BE2C (cell line): Measurements from ENCODE around the gene NOS1AP.

Experiments
- DNase-seq: peaks from one replicate; pipeline ENCODE4 v3.0.0-alpha.2; 2020
- H3K27me3 ChIP-seq: fragments of 250-450 bp; sonication (Bioruptor Pico); 2 replicates; pipeline ENCODE4 v1.5.1; 2020; ENCODE audit warnings: mild to moderate bottlenecking
- H3K36me3 ChIP-seq: fragments of 250-450 bp; sonication (Bioruptor Pico); 2 replicates; pipeline ENCODE4 v1.5.1; 2020; ENCODE audit warnings: mild to moderate bottlenecking
- H3K4me1 ChIP-seq: fragments of 250-450 bp; sonication (Bioruptor Pico); 2 replicates; pipeline ENCODE4 v1.5.1; 2020
- H3K4me3 ChIP-seq: 2 replicates; pipeline ENCODE4 v1.5.1; 2011; ENCODE audit warnings: low read depth, low read length
- H3K9me3 ChIP-seq: fragments of 250-450 bp; sonication (Bioruptor Pico); 2 replicates; pipeline ENCODE4 v1.5.1; 2020
- CTCF ChIP-seq: IDR thresholded peaks from 2 replicates; pipeline ENCODE4 v1.5.1; 2012; ENCODE audit warnings: mild to moderate bottlenecking, low read depth, low read length

Gene NOS1AP

DNA sequence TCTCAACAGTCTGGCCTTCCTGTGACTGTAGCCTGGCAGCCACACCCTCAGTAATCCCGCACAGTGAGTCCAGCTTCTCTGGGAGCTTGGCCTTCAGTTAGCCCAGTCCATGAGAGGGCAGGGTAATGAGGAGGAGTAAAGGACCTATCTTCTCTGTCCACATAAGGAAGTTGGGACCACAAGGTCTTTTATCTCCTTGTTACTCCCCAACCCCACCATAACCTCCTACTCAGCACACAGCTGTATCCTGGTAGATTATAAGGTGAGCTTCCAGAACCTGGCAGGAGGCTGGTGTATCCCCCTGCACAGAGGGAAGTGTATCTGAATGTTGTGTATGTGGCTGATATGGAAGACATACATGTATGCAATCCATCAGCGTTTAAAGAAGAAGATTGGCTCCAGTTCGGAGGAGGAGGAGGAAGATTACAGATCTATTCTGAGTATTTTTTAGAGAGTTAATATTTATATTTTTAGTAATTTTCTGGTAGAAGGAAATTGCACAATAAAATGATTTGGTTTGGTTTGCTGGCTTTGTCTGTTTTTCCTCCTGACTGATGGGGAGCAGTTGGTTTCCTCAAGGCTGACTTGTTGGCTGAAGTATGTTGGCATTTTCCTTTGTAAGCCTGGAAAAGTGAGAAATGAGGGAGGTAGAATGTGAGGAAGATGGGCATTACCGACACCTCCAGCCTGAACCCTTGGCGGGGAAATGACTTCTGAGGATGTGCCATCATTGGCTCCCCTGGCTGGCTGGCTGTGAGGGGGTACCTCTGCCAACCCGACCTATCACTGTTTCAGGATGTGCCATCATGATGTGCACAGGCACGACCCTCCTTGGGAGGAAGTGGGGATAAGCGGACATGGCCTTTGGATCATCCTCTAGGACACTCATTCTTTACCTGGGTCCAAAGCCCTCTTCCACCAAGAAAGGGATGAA lies 317.1 kb downstream of the NOS1AP start:
- no peak for TF ChIP-seq CTCF
- Histone ChIP-seq H3K9me3 (no peaks in the 10 kb centered on the region), H3K36me3 (no peaks in the 10 kb centered on the region), H3K27me3 (no peaks in the 10 kb centered on the region), H3K4me1 (no peaks in the 10 kb centered on the region), H3K4me3 (no peak overlapping the region)
- no peak for DNase-seq

DNA sequence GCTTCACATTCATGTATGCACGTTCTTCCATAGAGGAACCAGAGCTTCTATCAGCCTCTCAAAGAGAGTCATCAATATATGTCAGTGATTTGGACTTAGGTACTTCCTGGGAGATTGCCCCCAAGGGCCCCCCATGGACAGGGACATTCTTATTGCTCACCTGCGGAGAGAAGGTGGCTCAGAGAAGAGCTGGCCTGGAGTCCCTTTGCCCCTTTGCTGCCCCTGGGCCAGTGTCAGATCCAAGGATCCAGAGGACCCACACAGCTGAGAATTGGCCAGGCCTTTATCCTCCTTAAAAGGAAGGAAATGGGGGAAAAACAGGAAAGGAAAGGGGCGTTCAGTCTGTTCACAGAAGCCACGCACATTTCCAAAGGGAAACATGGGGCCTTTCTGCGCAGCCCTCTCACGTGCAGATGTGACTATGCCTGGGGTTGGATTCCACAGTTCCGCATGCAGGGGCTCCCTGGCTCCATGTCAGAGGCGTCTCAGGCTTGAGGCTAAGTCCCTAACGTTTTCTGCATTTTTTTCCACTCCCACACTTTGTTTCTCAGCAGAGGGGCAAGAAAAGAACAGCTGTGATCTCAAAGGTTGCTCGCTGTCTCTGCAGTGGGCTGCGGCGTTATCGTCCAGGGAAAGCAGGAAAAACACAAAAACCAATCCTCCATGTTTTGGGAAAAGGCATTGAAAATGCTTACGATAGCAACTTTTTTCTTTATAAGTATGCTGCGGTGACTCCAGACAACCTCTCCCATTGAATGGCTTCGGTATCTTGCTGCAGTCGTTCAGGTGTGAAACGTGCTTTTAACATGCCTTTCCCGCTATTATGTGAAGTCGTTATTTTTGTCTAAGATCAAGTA lies 318.0 kb downstream of the NOS1AP start:
- H3K27me3 ChIP-seq, result no peaks in the 10 kb centered on the region
- H3K9me3 ChIP-seq, result no peaks in the 10 kb centered on the region
- no peak overlapping the region for H3K4me3 ChIP-seq
- H3K4me1 ChIP-seq, result no peaks in the 10 kb centered on the region
- TF ChIP-seq CTCF, result no peak
- no peaks in the 10 kb centered on the region for H3K36me3 ChIP-seq
- DNase-seq, result no peak

DNA sequence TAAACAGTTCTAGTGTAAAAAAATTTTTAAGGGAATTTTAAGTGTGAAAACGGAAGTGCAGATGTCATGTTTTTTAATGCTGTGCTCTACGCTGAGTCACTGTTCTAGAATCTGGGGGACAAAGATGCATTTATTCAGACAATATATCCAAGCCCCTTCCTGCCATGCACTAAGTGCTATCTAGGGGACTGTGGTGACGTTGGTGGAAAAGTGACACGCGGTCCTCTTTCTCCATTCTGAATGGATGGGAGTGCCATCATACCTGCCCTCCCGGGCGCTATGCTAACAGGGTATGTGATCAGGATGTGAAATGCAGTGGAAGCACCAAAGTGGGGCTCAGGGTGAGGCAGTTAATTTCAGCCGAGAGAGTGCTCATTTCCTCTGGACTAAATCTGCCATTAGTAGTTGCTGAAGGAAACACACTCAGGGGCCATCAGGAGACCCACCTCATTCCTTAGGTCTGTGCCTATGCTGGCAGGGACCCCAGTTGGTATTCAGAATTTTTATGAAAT lies 318.6 kb downstream of the NOS1AP start:
- no peaks in the 10 kb centered on the region for H3K9me3 ChIP-seq
- H3K4me3 ChIP-seq, result no peak overlapping the region
- no peaks in the 10 kb centered on the region for H3K36me3 ChIP-seq
- no peak for DNase-seq
- H3K4me1 ChIP-seq, result no peaks in the 10 kb centered on the region
- TF ChIP-seq CTCF, result no peak
- no peaks in the 10 kb centered on the region for H3K27me3 ChIP-seq

DNA sequence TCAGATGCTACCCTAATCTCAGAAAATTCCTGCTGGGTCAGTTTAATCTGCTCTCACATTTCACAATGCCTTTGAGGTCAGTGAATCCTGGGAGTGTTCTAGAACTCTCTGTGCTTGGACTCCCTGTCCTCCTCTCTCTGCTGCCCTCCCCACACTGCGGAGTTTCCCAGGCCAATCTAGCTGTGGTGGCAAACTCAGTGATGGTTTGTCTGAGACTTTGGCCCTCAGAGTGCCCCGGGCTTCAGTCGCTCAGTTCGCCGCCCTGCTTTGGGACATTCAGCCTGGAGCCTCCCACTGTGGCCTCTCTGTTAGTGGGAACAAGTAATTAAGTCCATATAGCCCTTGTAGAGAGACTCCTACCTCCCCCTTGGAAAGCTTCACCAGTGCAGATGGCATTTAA lies 319.1 kb downstream of the NOS1AP start:
- Histone ChIP-seq H3K9me3 (no peaks in the 10 kb centered on the region), H3K36me3 (no peaks in the 10 kb centered on the region), H3K27me3 (no peaks in the 10 kb centered on the region), H3K4me3 (no peak overlapping the region), H3K4me1 (no peaks in the 10 kb centered on the region)
- no peak for DNase-seq
- TF ChIP-seq CTCF, result no peak

- H3K4me3 ChIP-seq, result no peak overlapping the region
- no peak for TF ChIP-seq CTCF
- H3K36me3 ChIP-seq, result no peaks in the 10 kb centered on the region
- no peaks in the 10 kb centered on the region for H3K27me3 ChIP-seq
- no peaks in the 10 kb centered on the region for H3K9me3 ChIP-seq
- H3K4me1 ChIP-seq, result no peaks in the 10 kb centered on the region
- no peak for DNase-seq
Measured at GRCh38 chr1:162389021-162389818, 319.7 kb downstream of the NOS1AP start.
